SH-SY5Y (cell line): Measurements from ENCODE around the gene ST8SIA3.

ENCODE experiments used
- GATA2 ChIP-seq: IDR thresholded peaks from 2 replicates; pipeline ENCODE4 v1.6.1; 2011; ENCODE audit warnings: mild to moderate bottlenecking, low read depth, low read length
- GATA3 ChIP-seq: IDR thresholded peaks from 2 replicates; pipeline ENCODE4 v1.6.1; 2011; ENCODE audit warnings: low read depth, mild to moderate bottlenecking, low read length, moderate library complexity

DNA sequence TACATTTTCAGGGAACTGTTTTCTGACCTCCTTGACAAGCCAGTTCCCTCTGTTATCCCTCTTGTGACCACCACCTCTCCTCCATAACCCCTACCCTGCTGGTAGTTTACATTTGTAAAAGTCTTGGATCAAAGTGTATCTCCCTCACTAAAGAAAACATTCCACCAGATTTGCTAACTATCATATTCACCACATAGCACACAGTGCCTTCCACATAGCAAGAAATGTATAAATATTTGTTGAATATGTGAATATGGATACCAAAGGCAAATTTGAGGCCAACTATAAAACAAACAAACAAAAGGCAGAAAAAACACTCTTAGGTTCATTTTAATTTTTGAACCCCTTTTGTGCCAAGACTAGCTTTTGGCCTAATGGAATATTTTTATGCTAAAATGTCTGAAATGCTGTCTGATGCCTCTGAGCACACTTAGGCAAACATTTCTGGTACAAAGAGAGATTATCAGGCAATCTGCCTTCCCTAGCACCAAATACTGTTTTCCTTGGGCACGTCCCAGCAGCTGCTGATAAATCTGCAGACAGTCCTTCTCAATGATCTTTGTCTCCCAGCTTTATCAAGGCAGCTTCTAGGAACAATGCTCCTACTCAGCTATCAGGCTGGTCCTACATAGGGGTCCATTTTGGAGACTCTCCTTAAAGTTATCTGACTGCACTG is 26.7 kb upstream of the ST8SIA3 start:
- TF ChIP-seq GATA3 (no peak), GATA2 (peak; percentile 60; the same call in 1 of the 2 replicates)
